ENCODE data around the gene GSTA5.
"Not testable (repeated sequence)": the region's sequence is repeated elsewhere in the genome, so short reads cannot be mapped to it uniquely, and the experiment has no call there.

Gene GSTA5

GRCh38 chr6:52790861-52791260, 49.8 kb downstream of the GSTA5 start:
- no peak for DNase-seq (ENCODE audit: low read depth)
- TF ChIP-seq CTCF (IDR thresholded peaks at IDR 0.05; ENCODE audit: insufficient read depth, low read depth, low read length, missing control alignments), result no peak
- H3K4me3 ChIP-seq (ENCODE audit: low read depth, low read length), result no peak overlapping the region

- not testable (repeated sequence) for DNase-seq (ENCODE audit: low read depth); H3K4me3 ChIP-seq (ENCODE audit: low read depth, low read length)
Observed at GRCh38 chr6:52789658-52790057, 51.0 kb downstream of the GSTA5 start.

DNA sequence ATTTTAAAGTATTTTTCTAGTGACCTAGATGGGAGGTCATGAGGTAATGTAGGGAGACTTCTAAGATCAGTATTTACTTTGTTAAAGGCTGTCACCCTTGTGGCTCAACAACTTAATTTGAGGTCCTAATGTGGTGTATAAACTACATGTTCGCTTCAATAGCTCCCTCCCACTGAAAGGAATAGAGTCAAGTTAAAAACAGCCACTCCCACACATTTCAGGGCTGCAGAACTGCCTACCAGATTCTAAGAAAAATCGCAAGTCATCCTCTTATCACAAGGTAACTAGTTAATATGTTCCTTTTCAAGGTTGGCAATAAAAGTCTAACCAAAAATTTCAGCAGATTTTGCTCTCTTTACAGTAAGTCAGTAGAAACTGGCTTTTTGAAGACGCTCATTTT, 52.1 kb downstream of the GSTA5 start:
- H3K4me3 ChIP-seq (ENCODE audit: low read depth, low read length), result no peak overlapping the region
- no peak for TF ChIP-seq CTCF (IDR thresholded peaks at IDR 0.05; ENCODE audit: insufficient read depth, low read depth, low read length, missing control alignments)
- no peak for DNase-seq (ENCODE audit: low read depth)

DNA sequence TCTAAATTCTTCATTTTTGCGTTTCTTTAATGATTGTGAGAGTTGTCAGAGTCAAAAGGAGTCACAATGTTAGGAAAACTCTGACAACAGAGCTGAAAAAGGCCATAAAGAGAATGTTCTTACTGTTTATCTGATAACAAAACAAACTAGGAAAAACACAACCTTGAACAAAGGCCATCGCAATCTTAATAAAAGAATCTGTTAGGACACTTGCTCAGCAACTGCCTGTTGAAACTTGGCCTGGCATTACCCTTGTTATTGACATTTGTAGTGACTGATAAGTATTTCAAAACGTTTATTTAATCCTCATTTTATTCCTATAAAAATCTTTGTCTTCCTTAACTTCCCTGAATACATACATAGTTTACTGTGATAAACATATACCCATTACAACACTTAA, 52.7 kb downstream of the GSTA5 start:
- no peak for TF ChIP-seq CTCF (IDR thresholded peaks at IDR 0.05; ENCODE audit: insufficient read depth, low read depth, low read length, missing control alignments)
- no peak overlapping the region for H3K4me3 ChIP-seq (ENCODE audit: low read depth, low read length)
- no peak for DNase-seq (ENCODE audit: low read depth)

GRCh38 chr6:52786249-52786956, 54.2 kb downstream of the GSTA5 start:
- no peak for TF ChIP-seq CTCF (IDR thresholded peaks at IDR 0.05; ENCODE audit: insufficient read depth, low read depth, low read length, missing control alignments)
- DNase-seq (ENCODE audit: low read depth), result no peak
- H3K4me3 ChIP-seq (ENCODE audit: low read depth, low read length), result no peak overlapping the region

- H3K4me3 ChIP-seq (ENCODE audit: low read depth, low read length); DNase-seq (ENCODE audit: low read depth): not testable (repeated sequence)
Observed at GRCh38 chr6:52782696-52783274, 57.8 kb downstream of the GSTA5 start.

DNA sequence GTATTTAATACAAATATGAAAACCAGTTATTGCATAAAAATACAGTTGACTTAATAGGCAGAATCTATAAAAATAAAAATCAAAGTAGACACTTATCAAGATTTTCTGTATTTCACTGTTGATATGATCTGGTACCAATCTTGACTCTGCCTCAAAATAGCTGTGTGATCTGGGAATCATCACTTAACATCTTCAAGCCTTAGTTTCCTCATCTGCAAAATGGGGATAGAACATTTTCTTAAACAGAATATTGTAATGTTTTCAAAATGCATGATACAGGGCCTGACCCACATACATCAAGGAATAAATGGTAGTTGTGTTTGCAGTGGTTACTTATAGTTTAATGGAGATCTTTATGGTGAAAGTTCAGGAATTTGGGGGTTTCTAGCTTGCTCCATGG, 58.4 kb downstream of the GSTA5 start:
- not testable (repeated sequence) for H3K4me3 ChIP-seq (ENCODE audit: low read depth, low read length); DNase-seq (ENCODE audit: low read depth)
